ENCODE data around the gene SPECC1L. TPM values are rescaled to one million over a fixed set of nuclear protein-coding genes. Genes with fewer than 3 reads are reported as not detected.

SPECC1L gene
- total RNA-seq, 4 donors from 2014 or later, result 42.2 to 45.1 (median 43.6) TPM

DNA sequence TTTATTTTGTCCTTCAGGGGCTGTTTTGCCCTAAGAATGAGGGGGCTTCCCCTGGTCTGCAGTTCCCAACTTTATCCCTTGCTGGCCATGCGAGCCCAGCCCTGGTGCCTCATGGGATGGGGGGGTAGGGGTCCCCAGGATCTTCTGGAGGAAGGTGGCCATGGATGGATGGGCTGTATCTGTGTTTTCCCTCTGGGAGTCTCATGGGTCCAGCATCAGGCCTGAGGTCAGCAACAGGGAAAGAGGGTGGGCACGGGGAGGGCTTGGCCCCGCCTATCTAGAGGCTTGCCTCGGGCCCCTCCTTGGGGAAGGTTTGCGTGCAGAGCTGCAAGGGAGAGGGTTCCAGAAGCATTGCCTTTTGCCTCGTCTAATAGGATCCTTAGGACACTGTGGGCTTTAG is 146.0 kb downstream of the SPECC1L start:
- no peak for DNase-seq (ENCODE audit: low spot score in 2 of 2)
- Histone ChIP-seq H3K27ac (no peak overlapping the region), H3K27me3 (no peaks in the 10 kb centered on the region), H3K9me3 (no peaks in the 10 kb centered on the region), H3K36me3 (peaks cover 0 to 76% (median 10%) of the 10 kb centered on the region in 3 donors), H3K4me3 (no peak overlapping the region), H3K4me1 (peaks cover 0 to 19% (median 0%) of the 10 kb centered on the region in 4 donors)
- WGBS, 2 donors, result 70 to 71% methylated on average over 6 of the region's 6 CpGs
- TF ChIP-seq EP300 (IDR thresholded peaks at IDR 0.05) (no peak), POLR2A (IDR thresholded peaks at IDR 0.05) (no peak), CTCF (IDR thresholded peaks at IDR 0.05) (no peak)

DNA sequence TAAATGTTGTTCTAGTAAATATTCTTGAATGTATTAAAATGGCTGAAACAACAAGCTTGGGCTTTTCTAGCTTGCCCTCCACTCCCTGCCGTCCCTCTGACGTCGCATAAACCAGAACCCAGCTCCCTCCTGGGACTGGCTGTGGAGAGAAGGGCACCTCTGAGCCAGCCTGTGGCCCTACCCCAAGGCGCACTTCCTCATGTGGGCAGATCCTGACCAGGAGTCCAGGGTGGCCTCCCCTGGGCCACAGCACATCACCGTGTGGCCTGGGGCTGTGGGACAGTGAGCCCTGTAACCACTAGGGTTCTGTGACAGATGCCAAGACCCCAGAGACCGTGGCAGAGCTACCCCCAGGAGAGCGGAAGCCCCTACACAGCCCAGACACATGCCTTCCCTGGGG is 146.6 kb downstream of the SPECC1L start:
- H3K36me3 ChIP-seq, result peaks cover 0 to 71% (median 10%) of the 10 kb centered on the region in 3 donors
- no peak for DNase-seq (ENCODE audit: low spot score in 2 of 2)
- no peaks in the 10 kb centered on the region for H3K27me3 ChIP-seq
- no peak overlapping the region for H3K27ac ChIP-seq
- no peaks in the 10 kb centered on the region for H3K9me3 ChIP-seq
- no peak overlapping the region for H3K4me3 ChIP-seq
- peaks cover 0 to 19% (median 0%) of the 10 kb centered on the region in 4 donors for H3K4me1 ChIP-seq
- TF ChIP-seq EP300 (IDR thresholded peaks at IDR 0.05) (no peak), POLR2A (IDR thresholded peaks at IDR 0.05) (no peak), CTCF (IDR thresholded peaks at IDR 0.05) (no peak)
- 82 to 92% methylated on average over 7 of the region's 7 CpGs for WGBS, 2 donors

- H3K27ac ChIP-seq, result no peak overlapping the region
- TF ChIP-seq CTCF (IDR thresholded peaks at IDR 0.05) (no peak), EP300 (IDR thresholded peaks at IDR 0.05) (no peak), POLR2A (IDR thresholded peaks at IDR 0.05) (no peak)
- peaks cover 0 to 19% (median 0%) of the 10 kb centered on the region in 4 donors for H3K4me1 ChIP-seq
- WGBS, 2 donors, result 85 to 87% methylated on average over 4 to 13 of the region's 16 CpGs
- H3K36me3 ChIP-seq, result peaks cover 0 to 62% (median 10%) of the 10 kb centered on the region in 3 donors
- H3K9me3 ChIP-seq, result no peaks in the 10 kb centered on the region
- no peak for DNase-seq (ENCODE audit: low spot score in 2 of 2)
- H3K4me3 ChIP-seq, result no peak overlapping the region
- H3K27me3 ChIP-seq, result no peaks in the 10 kb centered on the region
Observed at GRCh38 chr22:24417901-24418641, 147.4 kb downstream of the SPECC1L start.

GRCh38 chr22:24418786-24419474 is 148.3 kb downstream of the SPECC1L start:
- Histone ChIP-seq H3K36me3 (peaks cover 0 to 53% (median 10%) of the 10 kb centered on the region in 3 donors), H3K4me1 (peaks cover 0 to 26% (median under 1%) of the 10 kb centered on the region in 4 donors), H3K9me3 (no peaks in the 10 kb centered on the region), H3K27ac (no peak overlapping the region), H3K4me3 (no peak overlapping the region), H3K27me3 (peaks cover 0 to 3% of the 10 kb centered on the region in 2 donors)
- no peak for DNase-seq (ENCODE audit: low spot score in 2 of 2)
- 69 to 72% methylated on average over 13 to 15 of the region's 16 CpGs for WGBS, 2 donors
- no peak for TF ChIP-seq CTCF (IDR thresholded peaks at IDR 0.05)
- TF ChIP-seq EP300 (IDR thresholded peaks at IDR 0.05), result no peak
- no peak for TF ChIP-seq POLR2A (IDR thresholded peaks at IDR 0.05)

- no peak for DNase-seq (ENCODE audit: low spot score in 2 of 2)
- H3K27ac ChIP-seq, result no peak overlapping the region
- H3K4me3 ChIP-seq, result no peak overlapping the region
- H3K36me3 ChIP-seq, result peaks cover 0 to 48% (median 9%) of the 10 kb centered on the region in 3 donors
- WGBS, 2 donors, result 73 to 76% methylated on average over 5 to 7 of the region's 7 CpGs
- no peaks in the 10 kb centered on the region for H3K9me3 ChIP-seq
- TF ChIP-seq EP300 (IDR thresholded peaks at IDR 0.05), result no peak
- no peak for TF ChIP-seq CTCF (IDR thresholded peaks at IDR 0.05)
- TF ChIP-seq POLR2A (IDR thresholded peaks at IDR 0.05), result no peak
- H3K4me1 ChIP-seq, result peaks cover 0 to 31% (median 6%) of the 10 kb centered on the region in 4 donors
- peaks cover 0 to 7% of the 10 kb centered on the region in 2 donors for H3K27me3 ChIP-seq
Observed at GRCh38 chr22:24419475-24419850, 148.8 kb downstream of the SPECC1L start.

All from tibial nerve (tissue), 4 donors.